Vagina (tissue), 2 donors: ENCODE measurements around the gene GPR32. TPM values are rescaled to one million over a fixed set of nuclear protein-coding genes. Genes with fewer than 3 reads are reported as not detected.

Experiments
- DNase-seq, 2 donors: peaks; one replicate each; pipeline ENCODE4 v3.0.0-alpha.2; 2017; ENCODE audit errors: extremely low spot score in 2 of 2
- H3K27ac ChIP-seq: fragments of 200-600 bp; sonication (generic); one replicate; pipeline ENCODE4 v1.5.1; 2019
- H3K27me3 ChIP-seq: fragments of 200-600 bp; sonication (generic); one replicate; pipeline ENCODE4 v1.5.1; 2019
- H3K36me3 ChIP-seq, 2 donors: fragments of 200-600 bp; sonication (generic); one replicate each; pipeline ENCODE4 v1.5.1; 2017 to 2019
- H3K4me1 ChIP-seq: fragments of 200-600 bp; sonication (generic); one replicate; pipeline ENCODE4 v1.5.1; 2019
- H3K4me3 ChIP-seq, 2 donors: fragments of 200-600 bp; sonication (generic); 1 replicate in 1 of 2; 2 replicates in 1 of 2; pipeline ENCODE4 v1.5.1; 2016 to 2019
- H3K9me3 ChIP-seq: fragments of 200-600 bp; sonication (generic); one replicate; pipeline ENCODE4 v1.5.1; 2019
- POLR2A ChIP-seq, 2 donors: fragments of 450-650 bp; IDR thresholded peaks; one replicate each; pipeline ENCODE4 v1.6.1; 2017; ENCODE audit warnings: antibody characterized with exemption in 2 of 2, mild to moderate bottlenecking in 2 of 2, moderate library complexity in 2 of 2
- POLR2AphosphoS5 ChIP-seq, 2 donors: sonication (generic); formaldehyde crosslinking; IDR thresholded peaks; one replicate each; pipeline ENCODE4 v1.9.0; 2017; ENCODE audit warnings: antibody characterized with exemption in 2 of 2, mild to moderate bottlenecking in 2 of 2, low read depth in 1 of 2; ENCODE audit not compliant: insufficient read depth in 1 of 2
- intact Hi-C: fragments of 100-400 bp; cut with DNase I; formaldehyde crosslinking; loops from one replicate; pipeline ENCODE4 v1.15.1; 2023
- total RNA-seq: library from RNA; depleted of rRNA; stranded (reverse); fragments of >200 nt; gene quantifications from one replicate; pipeline ENCODE4 v1.2.3, GENCODE V29; 2016
- TF ChIP-seq, protein P1 (sequence below), 3 experiments: fragments of 450-650 bp in 2 of 3; fragments of 200-600 bp in 1 of 3; sonication (generic) in 1 of 3; IDR thresholded peaks; one replicate each; pipeline ENCODE4 v1.5.1; 2017 to 2019; ENCODE audit warnings: antibody characterized with exemption in 3 of 3, mild to moderate bottlenecking in 2 of 3, moderate library complexity in 2 of 3

GPR32 gene
- total RNA-seq, 1 donor from 2014 or later: not detected

DNA sequence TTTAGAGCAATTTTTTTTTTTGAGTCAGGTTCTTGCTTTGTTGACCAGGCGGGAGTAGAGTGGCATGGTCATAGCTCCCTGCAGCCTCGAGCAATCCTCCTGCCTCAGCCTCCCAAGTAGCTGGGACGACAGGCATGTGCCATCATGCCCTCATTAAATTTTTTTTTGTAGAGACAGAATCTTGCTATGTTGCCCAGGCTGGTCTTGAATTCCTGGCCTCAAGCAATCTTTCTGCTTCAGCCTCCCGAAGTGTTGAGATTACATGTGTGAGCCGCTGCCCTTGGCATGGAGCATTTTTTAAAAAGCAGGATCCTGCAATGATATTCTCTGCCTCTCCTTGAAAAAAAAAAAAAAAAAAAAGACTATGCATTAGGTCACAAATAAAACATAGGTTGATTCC lies 5.9 kb downstream of the GPR32 start:
- Histone ChIP-seq H3K4me3 (no peak overlapping the region), H3K27ac (no peak overlapping the region), H3K27me3 (no peaks in the 10 kb centered on the region), H3K4me1 (no peaks in the 10 kb centered on the region), H3K36me3 (no peaks in the 10 kb centered on the region), H3K9me3 (no peaks in the 10 kb centered on the region)
- TF ChIP-seq POLR2AphosphoS5 (IDR thresholded peaks at IDR 0.05; ENCODE audit: insufficient read depth in 1 of 2, low read depth in 1 of 2) (no peak), POLR2A (IDR thresholded peaks at IDR 0.05) (no peak)
- TF ChIP-seq, protein P1, sequence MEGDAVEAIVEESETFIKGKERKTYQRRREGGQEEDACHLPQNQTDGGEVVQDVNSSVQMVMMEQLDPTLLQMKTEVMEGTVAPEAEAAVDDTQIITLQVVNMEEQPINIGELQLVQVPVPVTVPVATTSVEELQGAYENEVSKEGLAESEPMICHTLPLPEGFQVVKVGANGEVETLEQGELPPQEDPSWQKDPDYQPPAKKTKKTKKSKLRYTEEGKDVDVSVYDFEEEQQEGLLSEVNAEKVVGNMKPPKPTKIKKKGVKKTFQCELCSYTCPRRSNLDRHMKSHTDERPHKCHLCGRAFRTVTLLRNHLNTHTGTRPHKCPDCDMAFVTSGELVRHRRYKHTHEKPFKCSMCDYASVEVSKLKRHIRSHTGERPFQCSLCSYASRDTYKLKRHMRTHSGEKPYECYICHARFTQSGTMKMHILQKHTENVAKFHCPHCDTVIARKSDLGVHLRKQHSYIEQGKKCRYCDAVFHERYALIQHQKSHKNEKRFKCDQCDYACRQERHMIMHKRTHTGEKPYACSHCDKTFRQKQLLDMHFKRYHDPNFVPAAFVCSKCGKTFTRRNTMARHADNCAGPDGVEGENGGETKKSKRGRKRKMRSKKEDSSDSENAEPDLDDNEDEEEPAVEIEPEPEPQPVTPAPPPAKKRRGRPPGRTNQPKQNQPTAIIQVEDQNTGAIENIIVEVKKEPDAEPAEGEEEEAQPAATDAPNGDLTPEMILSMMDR (IDR thresholded peaks at IDR 0.05): no peak
- no peak for DNase-seq
- intact Hi-C loops: no loop called here

DNA sequence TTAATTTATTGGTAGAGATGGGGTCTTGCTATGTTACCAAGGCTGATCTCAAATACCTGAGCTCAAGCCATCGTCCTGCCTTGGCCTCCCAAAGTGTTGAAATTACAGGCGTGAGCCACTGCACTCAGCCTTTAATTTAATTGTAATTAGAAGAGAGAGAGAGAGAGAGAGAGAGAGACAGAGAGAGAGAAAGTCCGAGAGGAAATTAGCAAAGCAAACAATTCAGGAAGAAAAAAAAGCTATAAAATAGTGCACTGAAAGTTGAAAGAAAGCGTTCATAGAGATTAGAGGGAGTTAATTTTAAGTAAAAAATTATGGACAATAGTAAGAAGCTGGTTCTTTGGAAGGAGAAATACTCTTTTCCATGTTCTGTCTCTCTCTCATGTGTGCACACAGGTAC lies 7.0 kb downstream of the GPR32 start:
- Histone ChIP-seq H3K27ac (no peak overlapping the region), H3K4me3 (no peak overlapping the region), H3K36me3 (no peaks in the 10 kb centered on the region), H3K4me1 (no peaks in the 10 kb centered on the region), H3K27me3 (no peaks in the 10 kb centered on the region), H3K9me3 (no peaks in the 10 kb centered on the region)
- TF ChIP-seq POLR2A (IDR thresholded peaks at IDR 0.05): no peak
- TF ChIP-seq, protein P1 (IDR thresholded peaks at IDR 0.05): no peak
- TF ChIP-seq POLR2AphosphoS5 (IDR thresholded peaks at IDR 0.05; ENCODE audit: insufficient read depth in 1 of 2, low read depth in 1 of 2): no peak
- intact Hi-C loops: no loop called here
- DNase-seq: no peak

GRCh38 chr19:50777830-50778303 lies 7.6 kb downstream of the GPR32 start:
- H3K36me3 ChIP-seq: no peaks in the 10 kb centered on the region
- TF ChIP-seq POLR2AphosphoS5 (IDR thresholded peaks at IDR 0.05; ENCODE audit: insufficient read depth in 1 of 2, low read depth in 1 of 2) (no peak), POLR2A (IDR thresholded peaks at IDR 0.05) (no peak)
- TF ChIP-seq, protein P1 (IDR thresholded peaks at IDR 0.05): no peak
- DNase-seq: no peak
- no peaks in the 10 kb centered on the region for H3K9me3 ChIP-seq
- H3K4me3 ChIP-seq: no peak overlapping the region
- no peaks in the 10 kb centered on the region for H3K27me3 ChIP-seq
- intact Hi-C loops: no loop called here
- H3K4me1 ChIP-seq: no peaks in the 10 kb centered on the region
- no peak overlapping the region for H3K27ac ChIP-seq

DNA sequence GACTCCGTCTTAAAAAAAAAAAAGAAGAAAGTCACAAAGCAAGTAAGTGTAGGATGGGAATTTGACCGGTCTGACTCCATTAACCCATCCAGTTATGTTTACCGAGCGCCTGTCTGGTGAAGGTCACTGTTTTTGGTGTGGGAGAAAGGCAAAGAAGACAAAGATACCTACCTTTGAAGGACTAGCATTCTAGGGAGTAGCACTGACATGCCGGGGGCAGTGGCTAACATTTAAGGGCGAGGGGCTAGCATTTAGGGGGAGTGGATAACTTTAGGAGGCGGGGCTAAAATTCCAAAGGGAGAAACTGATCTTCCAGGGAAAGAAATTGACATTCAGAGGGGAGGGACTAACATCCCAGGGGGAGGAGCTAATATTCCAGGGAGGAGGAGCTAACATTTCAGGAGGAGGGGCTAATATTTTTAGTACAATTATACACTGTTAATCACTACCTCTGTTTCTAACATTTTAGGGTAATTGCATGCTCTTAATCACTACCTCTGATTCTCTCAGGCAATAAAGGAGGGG lies 8.7 kb downstream of the GPR32 start:
- DNase-seq: no peak
- H3K4me1 ChIP-seq: peaks cover 7% of the 10 kb centered on the region
- H3K27me3 ChIP-seq: no peaks in the 10 kb centered on the region
- no peaks in the 10 kb centered on the region for H3K9me3 ChIP-seq
- H3K4me3 ChIP-seq: no peak overlapping the region
- intact Hi-C loops: no loop called here
- no peak for TF ChIP-seq POLR2AphosphoS5 (IDR thresholded peaks at IDR 0.05; ENCODE audit: insufficient read depth in 1 of 2, low read depth in 1 of 2)
- TF ChIP-seq, protein P1 (IDR thresholded peaks at IDR 0.05): no peak
- TF ChIP-seq POLR2A (IDR thresholded peaks at IDR 0.05): no peak
- H3K36me3 ChIP-seq: no peaks in the 10 kb centered on the region
- no peak overlapping the region for H3K27ac ChIP-seq
